HepG2 (cell line): Measurements from ENCODE around the gene TPRA1. TPM values are rescaled to one million over a fixed set of nuclear protein-coding genes. Genes with fewer than 3 reads are reported as not detected.

Experiments
- ATAC-seq: fragments of 200-7000 bp; cut with Tn5 transposase; 3 replicates; pipeline ENCODE4 v1.9.1; 2020; ENCODE audit warnings: mild to moderate bottlenecking, moderate library complexity
- BruUV-seq: library from RNA; stranded (reverse); fragments of 400-500 nt; replicated peaks from 2 replicates; lab custom pipeline; 2021; lab: Mats Ljungman, UMichigan
- CTCF ChIA-PET: fragments of 300-600 bp; formaldehyde crosslinking; extraction: SDS; loops from one replicate; lab custom pipeline; 2021; ENCODE audit warnings: low total read pairs, inconsistent platforms, low intra/inter-chr PET ratio; lab: Yijun Ruan, JAX
- POLR2A ChIA-PET: fragments of 350-600 bp; sonication (Branson Sonifier 250); formaldehyde crosslinking; loops from one replicate; lab custom pipeline; 2020; ENCODE audit warnings: antibody characterized with exemption, inconsistent platforms; lab: Yijun Ruan, JAX
- DNase-seq: peaks from one replicate; pipeline ENCODE4 v3.0.0-alpha.2; 2015; ENCODE audit warnings: low spot score
- FAIRE-seq: peaks from 3 replicates; lab custom pipeline; 2011; peaks lifted over from hg19 to GRCh38; lab: Jason Lieb, UNC
- H2AFZ ChIP-seq: one replicate; pipeline ENCODE4 v1.6.1; 2011; ENCODE audit warnings: low read length, inconsistent platforms
- H3K27ac ChIP-seq: fragments of 300-600 bp; 3 replicates; pipeline ENCODE4 v1.8.0; 2011; ENCODE audit warnings: mixed run types, mild to moderate bottlenecking, mixed read lengths, low read length, inconsistent platforms; ENCODE audit not compliant: insufficient read depth; ENCODE audit errors: extremely low read length
- H3K27me3 ChIP-seq, 2 experiments: fragments of 200-600 bp in 1 of 2; 2 replicates in 1 of 2; 3 replicates in 1 of 2; pipeline versions ENCODE4 v1.6.0 to v1.8.0; 2011; ENCODE audit warnings: low read length in 2 of 2, mild to moderate bottlenecking in 2 of 2, moderate library complexity in 2 of 2, inconsistent platforms in 1 of 2; ENCODE audit not compliant: insufficient read depth in 2 of 2, control insufficient read depth in 1 of 2
- H3K36me3 ChIP-seq, 2 experiments: fragments of 200-600 bp in 1 of 2; replicated peaks in 1 of 2; 2 replicates in 1 of 2; 3 replicates in 1 of 2; pipeline versions ENCODE4 v1.5.1 to v1.8.0; 2011; ENCODE audit warnings: low read length in 2 of 2, inconsistent platforms in 1 of 2; ENCODE audit not compliant: insufficient read depth in 2 of 2, control insufficient read depth in 1 of 2
- H3K4me1 ChIP-seq: 2 replicates; pipeline ENCODE4 v1.5.1; 2012; ENCODE audit warnings: low read length, inconsistent platforms; ENCODE audit not compliant: insufficient read depth
- H3K4me2 ChIP-seq: 2 replicates; pipeline ENCODE4 v1.6.0; 2011; ENCODE audit warnings: low read depth, low read length, inconsistent platforms
- H3K4me3 ChIP-seq, 3 experiments: fragments of 200-600 bp in 1 of 3; sonication (generic), shearing (Covaris generic) in 1 of 3; replicated peaks in 1 of 3; 2 replicates each; pipeline ENCODE4 v1.5.1; 2011 to 2016; ENCODE audit warnings: low read length in 3 of 3, inconsistent platforms in 2 of 3, low read depth in 2 of 3, mild to moderate bottlenecking in 2 of 3, control low read depth in 1 of 3, mixed read lengths in 1 of 3; ENCODE audit not compliant: insufficient read depth in 1 of 3
- H3K79me2 ChIP-seq: one replicate; pipeline ENCODE4 v1.6.1; 2011; ENCODE audit warnings: low read length, inconsistent platforms; ENCODE audit not compliant: insufficient read depth
- H3K9ac ChIP-seq: 2 replicates; pipeline ENCODE4 v1.6.0; 2011; ENCODE audit warnings: mild to moderate bottlenecking, low read depth, low read length, inconsistent platforms; ENCODE audit not compliant: insufficient read depth
- H3K9me3 ChIP-seq: 2 replicates; pipeline ENCODE4 v1.5.1; 2012; ENCODE audit warnings: mild to moderate bottlenecking, low read length
- H4K20me1 ChIP-seq: 2 replicates; pipeline ENCODE4 v1.6.0; 2011; ENCODE audit warnings: inconsistent platforms, mild to moderate bottlenecking, low read length, moderate library complexity; ENCODE audit not compliant: insufficient read depth
- ARID5B ChIP-seq: IDR thresholded peaks from 2 replicates; pipeline ENCODE4 v1.4.0; 2020; ENCODE audit warnings: mild to moderate bottlenecking, missing genetic modification reagents
- BCL6 ChIP-seq: IDR thresholded peaks from 2 replicates; pipeline ENCODE4 v1.6.1; 2016; ENCODE audit warnings: missing genetic modification reagents, missing compliant biosample characterization
- CENPX ChIP-seq: sonication (generic); formaldehyde crosslinking; IDR thresholded peaks from 2 replicates; pipeline ENCODE4 v1.9.0; 2021; ENCODE audit warnings: mild to moderate bottlenecking, missing genetic modification reagents, moderate library complexity
- DR1 ChIP-seq: sonication (generic); formaldehyde crosslinking; IDR thresholded peaks from 2 replicates; pipeline ENCODE4 v1.8.0; 2021; ENCODE audit warnings: mild to moderate bottlenecking, missing genetic modification reagents, inconsistent platforms
- GABPB1 ChIP-seq: IDR thresholded peaks from 2 replicates; pipeline ENCODE4 v1.6.1; 2016; ENCODE audit warnings: mild to moderate bottlenecking, missing genetic modification reagents, moderate library complexity, missing compliant biosample characterization
- HOXA5 ChIP-seq: sonication (generic); formaldehyde crosslinking; IDR thresholded peaks from 2 replicates; pipeline ENCODE4 v1.4.0; 2020; ENCODE audit warnings: missing genetic modification reagents
- MEIS1 ChIP-seq: sonication (generic); formaldehyde crosslinking; IDR thresholded peaks from 2 replicates; pipeline ENCODE4 v1.9.0; 2021; ENCODE audit warnings: mild to moderate bottlenecking, missing genetic modification reagents, moderate library complexity, borderline replicate concordance
- MIXL1 ChIP-seq: IDR thresholded peaks from 2 replicates; pipeline ENCODE4 v1.6.1; 2016
- TCF12 ChIP-seq, 2 experiments: fragments of 450-650 bp in 1 of 2; sonication (generic) in 1 of 2; formaldehyde crosslinking in 1 of 2; IDR thresholded peaks; 2 replicates each; pipeline versions ENCODE4 v1.6.1 to v1.8.0; 2017 to 2022; ENCODE audit warnings: antibody characterized with exemption in 1 of 2, mild to moderate bottlenecking in 1 of 2, missing genetic modification reagents in 1 of 2, moderate library complexity in 1 of 2
- TEF ChIP-seq: sonication (generic); formaldehyde crosslinking; IDR thresholded peaks from 2 replicates; pipeline ENCODE4 v1.5.0; 2020; ENCODE audit warnings: missing genetic modification reagents
- ZNF207 ChIP-seq: fragments of 450-650 bp; IDR thresholded peaks from 2 replicates; pipeline ENCODE4 v1.6.1; 2016; ENCODE audit warnings: antibody characterized with exemption, borderline replicate concordance
- ZNF230 ChIP-seq: sonication (generic); formaldehyde crosslinking; IDR thresholded peaks from 2 replicates; pipeline ENCODE4 v1.4.0; 2020; ENCODE audit warnings: mild to moderate bottlenecking, missing genetic modification reagents
- ZNF331 ChIP-seq: sonication (generic); formaldehyde crosslinking; IDR thresholded peaks from 2 replicates; pipeline ENCODE4 v1.4.0; 2020; ENCODE audit warnings: missing genetic modification reagents
- ZNF720 ChIP-seq: sonication (generic); formaldehyde crosslinking; IDR thresholded peaks from 2 replicates; pipeline ENCODE4 v1.4.0; 2020; ENCODE audit warnings: missing genetic modification reagents
- ZNF816 ChIP-seq: sonication (generic); formaldehyde crosslinking; IDR thresholded peaks from 2 replicates; pipeline ENCODE4 v1.8.0; 2022; ENCODE audit warnings: missing genetic modification reagents, mild to moderate bottlenecking, borderline replicate concordance
- WGBS: methylation state at CpG from one replicate; pipeline ENCODE4 v1.1.6; 2017; ENCODE audit warnings: low lambda C conversion rate; 5-methylcytosine and 5-hydroxymethylcytosine counted together
- in situ Hi-C: cut with HindIII; loops from 2 replicates; pipeline ENCODE4 v1.10.0; 2017; ENCODE audit warnings: low pct_unique_long_range_greater_than_20kb; ENCODE audit not compliant: extremely low pct_ligation_motif_present
- intact Hi-C: fragments of 100-400 bp; cut with micrococcal nuclease; formaldehyde crosslinking; loops from one replicate; pipeline ENCODE4 v1.10.0; 2022; ENCODE audit not compliant: unreplicated experiment
- polyA plus RNA-seq, 8 experiments: library from polyadenylated mRNA; depleted of rRNA in 3 of 8; stranded (reverse) in 7 of 8; unstranded in 1 of 8; fragments of >200 nt; fragmentation: Illumina TruSeq in 4 of 8; extraction: Trizol in 4 of 8; gene quantifications; 2 replicates each; pipeline versions ENCODE4 v1.2.1 to v1.2.3, GENCODE V29; 2011 to 2016; ENCODE audit warnings: low read depth in 4 of 8, missing spikeins in 1 of 8, mixed read lengths in 1 of 8; ENCODE audit not compliant: insufficient read depth in 1 of 8
- total RNA-seq, 5 experiments: library from RNA; depleted of rRNA; stranded (reverse); fragments of >200 nt; fragmentation: Illumina TruSeq; extraction: Trizol; gene quantifications; 2 replicates each; pipeline ENCODE4 v1.2.3, GENCODE V29; 2016; ENCODE audit warnings: low read depth in 1 of 5
- TF ChIP-seq, protein P1 (sequence below): sonication (generic); formaldehyde crosslinking; IDR thresholded peaks from 2 replicates; pipeline ENCODE4 v1.8.1; 2023; ENCODE audit warnings: mild to moderate bottlenecking, inconsistent platforms, moderate library complexity, missing genetic modification reagents, borderline replicate concordance

Gene TPRA1
- total and polyA plus RNA-seq, 2 of the 13 experiments (the other 11 are each of a cell fraction or from before 2014, with no cell fraction given) = 25.4 to 25.8 TPM

- TF ChIP-seq ARID5B (CRISPR knock-in tag) = no peak
- TF ChIP-seq ZNF331 (CRISPR knock-in tag) = no peak
- TF ChIP-seq, protein P1, sequence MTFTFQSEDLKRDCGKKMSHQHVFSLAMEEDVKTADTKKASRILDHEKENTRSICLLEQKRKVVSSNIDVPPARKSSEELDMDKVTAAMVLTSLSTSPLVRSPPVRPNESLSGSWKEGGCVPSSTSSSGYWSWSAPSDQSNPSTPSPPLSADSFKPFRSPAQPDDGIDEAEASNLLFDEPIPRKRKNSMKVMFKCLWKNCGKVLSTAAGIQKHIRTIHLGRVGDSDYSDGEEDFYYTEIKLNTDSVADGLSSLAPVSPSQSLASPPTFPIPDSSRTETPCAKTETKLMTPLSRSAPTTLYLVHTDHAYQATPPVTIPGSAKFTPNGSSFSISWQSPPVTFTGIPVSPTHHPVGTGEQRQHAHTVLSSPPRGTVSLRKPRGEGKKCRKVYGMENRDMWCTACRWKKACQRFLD (CRISPR knock-in tag) = no peak
- TF ChIP-seq ZNF720 (CRISPR knock-in tag) = no peak
- no peak for TF ChIP-seq BCL6 (CRISPR knock-in tag)
- no peak for TF ChIP-seq ZNF816
- TF ChIP-seq DR1 (CRISPR knock-in tag) = no peak
Observed at GRCh38 chr3:127611251-127611650, 20.7 kb upstream of the TPRA1 start (continued).

GRCh38 chr3:127610105-127610504, 19.6 kb upstream of the TPRA1 start:
- no peak overlapping the region for H3K9ac ChIP-seq
- H3K79me2 ChIP-seq = peaks cover 2% of the 10 kb centered on the region
- in situ Hi-C loops = no loop called here
- FAIRE-seq (no peak), DNase-seq (no peak), ATAC-seq (no peak)
- peaks cover 6% of the 10 kb centered on the region; the same call in 1 of the 2 replicates for H3K4me1 ChIP-seq
- H3K36me3 ChIP-seq = peaks cover 36 to 90% of the 10 kb centered on the region in 2 experiments
- no peak for TF ChIP-seq TEF (CRISPR knock-in tag)
- TF ChIP-seq MEIS1 (CRISPR knock-in tag) = no peak
- TF ChIP-seq MIXL1 = no peak
- no peak for TF ChIP-seq CENPX
- no peak for TF ChIP-seq ZNF230 (CRISPR knock-in tag)
- no peak for TF ChIP-seq HOXA5 (CRISPR knock-in tag)
- TF ChIP-seq ZNF207 = no peak
- no peak for TF ChIP-seq GABPB1 (CRISPR knock-in tag)
- TF ChIP-seq TCF12 (IDR thresholded peaks at IDR 0.05) = no peak
- no peak for TF ChIP-seq TCF12 (CRISPR knock-in tag; IDR thresholded peaks at IDR 0.05)
- no peak overlapping the region for H3K4me2 ChIP-seq
- no TSS peak for BruUV-seq
- no peaks in the 10 kb centered on the region for H3K9me3 ChIP-seq
- WGBS = 93% methylated on average over 5 of the region's 5 CpGs
- CTCF ChIA-PET = no interaction called here
- H3K4me3 ChIP-seq = no peak overlapping the region
- H2AFZ ChIP-seq = no peak overlapping the region
- intact Hi-C loops = no loop called here
- no peaks in the 10 kb centered on the region for H4K20me1 ChIP-seq
- POLR2A ChIA-PET = interaction anchor here (0.6 kb wide), 1 partner anchor 13 kb away, joined by 3 read pairs; no protein-coding TSS in a partner anchor
- H3K27ac ChIP-seq = no peak overlapping the region
- H3K27me3 ChIP-seq = no peaks in the 10 kb centered on the region
